Measurements from ENCODE around the gene ITGA2B.
"Not testable (repeated sequence)": the region's sequence is repeated elsewhere in the genome, so short reads cannot be mapped to it uniquely, and the experiment has no call there.

The ITGA2B gene

DNA sequence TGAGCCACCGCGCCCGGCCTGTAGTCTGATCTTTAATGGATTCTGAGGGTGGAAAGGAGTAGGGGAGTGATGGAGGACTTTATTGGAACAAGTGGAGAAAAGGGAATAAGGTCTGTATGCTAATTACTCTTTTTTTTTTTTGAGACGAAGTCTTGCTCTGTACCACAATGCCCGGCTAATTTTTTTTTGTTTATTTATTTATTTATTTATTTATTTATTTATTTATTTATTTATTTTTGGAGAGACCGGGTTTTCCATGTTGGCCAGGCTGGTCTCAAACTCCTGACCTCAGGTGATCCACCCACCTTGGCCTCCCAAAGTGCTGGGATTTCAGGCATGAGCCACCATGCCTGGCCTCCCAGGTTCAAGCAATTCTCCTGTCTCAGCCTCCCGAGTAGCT, 59.9 kb downstream of the ITGA2B start:
- DNase-seq = not testable (repeated sequence)

DNA sequence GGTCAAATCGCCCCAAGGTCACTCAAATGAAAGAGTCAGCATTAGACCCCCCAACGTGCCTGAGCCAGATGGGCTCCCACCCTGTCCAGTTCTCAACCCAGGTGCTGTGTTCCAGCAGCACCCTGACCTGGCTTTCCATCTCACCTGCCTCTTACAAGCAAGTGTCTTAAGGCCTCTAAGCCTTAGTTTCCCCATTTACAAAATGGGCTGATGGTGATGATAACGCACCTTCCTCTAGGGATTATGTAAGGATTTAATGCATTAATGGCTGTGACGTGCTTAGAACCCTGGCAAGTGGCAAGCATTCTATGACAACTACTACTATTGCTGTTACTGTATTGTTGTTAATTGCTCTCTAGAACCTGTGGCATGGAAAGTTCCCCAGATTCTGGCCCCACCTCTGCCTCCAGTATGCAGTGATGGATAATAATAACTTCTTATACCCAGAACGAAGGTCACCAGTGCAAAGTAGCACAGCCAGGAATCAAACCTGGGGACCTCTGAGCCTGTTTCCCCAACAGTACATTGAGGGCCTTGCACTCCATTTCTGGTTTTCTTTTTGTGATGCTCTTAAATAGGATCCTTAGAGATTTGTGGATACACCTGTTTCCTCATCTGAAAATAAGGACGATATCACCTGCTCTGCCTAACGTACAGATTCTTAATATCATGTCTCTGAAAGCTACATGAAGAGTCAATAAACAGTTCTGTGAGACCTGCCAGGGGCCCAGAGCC, 61.6 kb downstream of the ITGA2B start:
- no peak for DNase-seq

DNA sequence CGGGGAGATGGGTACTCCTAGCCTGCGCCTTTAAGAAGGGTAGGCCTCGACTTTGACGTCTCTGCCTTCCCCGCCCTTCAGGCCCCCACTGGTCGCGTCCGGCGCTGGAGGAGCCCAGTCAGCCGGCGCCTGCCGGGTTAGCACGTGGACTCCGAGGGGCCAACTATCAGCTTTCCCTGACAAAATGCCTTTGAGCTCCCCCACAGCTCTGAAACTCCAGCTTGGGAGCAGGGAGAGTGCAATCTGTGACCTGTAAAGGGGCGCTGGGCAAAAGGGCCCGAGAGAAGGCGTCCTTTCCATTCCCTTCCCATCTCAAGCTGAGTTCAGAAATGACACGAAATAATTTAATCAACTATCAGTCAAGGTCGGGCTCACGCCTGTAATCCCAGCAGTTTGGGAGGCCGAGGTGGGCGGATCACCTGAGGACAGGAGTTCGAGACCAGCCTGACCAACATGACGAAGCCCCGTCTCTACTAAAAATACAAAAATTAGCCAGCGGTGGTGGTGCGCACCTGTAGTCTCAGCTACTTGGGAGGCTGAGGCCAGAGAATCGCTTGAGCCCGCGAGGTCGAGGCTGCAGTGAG, 62.5 kb downstream of the ITGA2B start:
- peak; percentile 84 for DNase-seq

DNA sequence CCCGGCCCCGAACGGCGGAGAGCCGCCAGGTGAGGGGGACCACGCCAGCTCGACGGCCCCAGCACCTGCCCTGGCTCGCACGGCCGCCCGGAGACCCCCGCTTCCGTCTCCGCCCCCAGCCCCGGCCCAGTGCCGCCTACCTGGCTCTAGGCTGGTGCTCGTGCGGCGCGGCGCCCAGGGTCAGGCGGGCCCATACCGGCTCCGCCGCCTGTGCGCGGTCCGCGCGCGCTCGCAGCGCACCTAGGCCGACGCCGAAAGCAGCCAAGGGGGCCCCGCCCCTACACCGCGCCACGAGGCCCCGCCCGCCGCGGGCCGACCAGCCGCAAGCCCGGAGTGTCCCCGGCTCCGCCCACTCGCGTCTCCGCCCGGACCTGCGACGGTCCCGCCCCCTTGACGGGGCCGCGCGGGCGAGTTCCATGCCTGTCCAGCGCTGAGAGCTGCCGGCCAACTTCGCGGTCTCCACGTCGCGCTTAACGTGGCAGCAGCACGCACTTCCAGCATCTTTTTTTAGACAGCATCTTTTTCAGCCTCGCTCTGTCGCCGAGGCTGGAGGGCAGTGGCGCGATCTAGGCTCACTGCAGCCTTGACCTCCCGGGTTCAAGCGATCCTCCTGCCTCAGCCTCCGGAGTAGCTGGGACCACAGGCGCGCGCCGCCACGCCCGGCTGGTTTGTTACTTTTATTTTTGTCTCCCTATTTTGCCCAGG, 64.7 kb downstream of the ITGA2B start, which contains the start of gene SLC25A39:
Gene SLC25A39 (minus strand): TSS at position 253 of the 705 bp plus-strand sequence. CDS start 1,261 bp downstream, outside the sequence.
- peak; percentile 84 for DNase-seq

DNA sequence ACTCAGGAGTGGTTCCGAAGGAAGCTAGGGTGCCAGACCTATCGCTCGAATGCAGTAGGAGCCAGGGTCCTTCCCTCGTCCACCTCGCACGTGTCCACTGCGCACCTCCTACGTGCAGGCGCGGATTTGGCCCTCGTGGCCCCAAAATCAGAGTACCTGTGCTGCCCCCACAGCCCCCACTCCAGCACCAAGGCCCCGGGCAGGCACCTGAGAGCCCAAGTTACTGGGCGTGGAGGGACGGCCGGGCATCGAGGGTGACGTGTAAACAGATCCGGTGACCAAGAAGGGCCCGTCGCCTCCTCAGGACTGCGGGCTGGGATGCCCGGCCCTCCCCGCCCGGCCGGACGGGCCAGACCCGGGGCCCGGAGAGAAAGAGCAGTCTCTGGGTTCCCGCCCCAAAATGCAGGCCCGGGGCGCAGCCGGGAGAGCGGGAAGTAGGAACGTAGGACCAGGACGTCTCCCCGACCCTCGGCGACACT, 65.3 kb downstream of the ITGA2B start:
- DNase-seq = no peak

DNA sequence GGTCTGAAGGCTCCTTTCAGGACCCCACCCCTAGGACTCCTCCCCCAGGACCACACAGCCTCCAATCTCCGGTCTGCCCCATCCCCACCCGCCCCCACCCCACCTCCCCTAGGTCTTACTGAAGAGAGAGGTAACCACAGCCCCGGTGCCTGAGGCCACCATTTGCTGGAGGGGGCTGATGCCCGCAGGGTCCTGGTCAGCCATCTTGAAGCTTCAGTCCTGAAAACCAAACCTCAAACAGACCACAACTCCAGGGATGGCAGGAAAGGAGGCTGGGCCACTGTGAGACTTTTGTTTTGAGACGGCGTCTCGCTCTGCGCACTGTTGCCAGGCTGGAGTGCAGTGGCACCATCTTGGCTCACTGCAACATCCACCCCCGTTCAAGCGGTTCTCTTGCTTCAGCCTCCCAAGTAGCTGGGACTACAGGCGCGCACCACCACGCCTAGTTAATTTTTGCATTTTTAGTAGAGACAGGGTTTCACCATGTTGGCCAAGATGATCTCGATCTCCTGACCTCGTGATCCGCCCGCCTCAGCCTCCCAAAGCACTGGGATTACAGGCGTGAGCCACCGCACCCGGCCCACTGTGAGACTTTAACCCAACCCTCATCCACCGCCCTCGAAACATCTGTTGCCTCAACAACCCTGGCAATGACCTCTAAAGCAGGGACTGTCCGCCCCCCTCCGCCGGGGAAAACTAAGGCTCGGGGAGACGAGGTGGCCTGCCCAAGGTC, 65.9 kb downstream of the ITGA2B start:
- DNase-seq = no peak

DNA sequence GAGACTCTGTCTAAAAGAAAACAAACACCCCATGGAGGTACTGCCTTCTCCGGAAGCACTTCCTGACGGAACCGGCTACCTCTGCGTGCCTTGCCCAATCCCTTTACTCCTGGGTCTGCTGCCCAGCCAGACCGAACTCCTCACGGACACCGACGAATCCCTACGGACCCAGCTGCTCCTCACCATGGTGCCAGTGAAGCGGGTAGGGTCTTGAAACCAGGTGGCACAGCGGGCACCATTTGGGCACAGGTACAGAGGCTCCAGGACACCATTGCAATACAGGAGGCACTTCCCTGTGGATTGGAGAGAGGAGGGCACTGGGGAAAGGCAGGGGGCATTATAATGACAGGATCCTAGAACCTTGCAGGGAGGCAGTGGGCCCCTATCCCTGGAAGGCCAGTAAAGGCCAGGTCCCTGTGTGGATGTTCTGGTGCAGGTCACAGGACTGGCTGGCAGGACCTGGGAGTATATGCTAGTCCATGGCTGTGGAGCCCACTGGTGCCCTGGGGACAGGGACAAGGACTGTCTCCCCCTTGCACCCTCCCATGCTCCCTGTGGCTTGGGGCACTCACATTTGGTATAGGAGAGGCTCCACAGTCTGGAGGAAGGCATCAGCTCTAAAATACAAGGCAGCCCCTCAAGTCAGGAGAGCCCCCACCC, 67.1 kb downstream of the ITGA2B start:
- DNase-seq = no peak

All from KG1 (cell line).